NB4 (cell line): ENCODE data around the gene CEMIP.

Source experiments
- CTCF ChIP-seq: IDR thresholded peaks from one replicate; pipeline ENCODE4 v1.5.1; 2012; ENCODE audit warnings: low read depth, low read length
- POLR2A ChIP-seq: IDR thresholded peaks from 2 replicates; pipeline ENCODE4 v1.6.1; 2011; ENCODE audit warnings: mild to moderate bottlenecking; ENCODE audit not compliant: insufficient read length; ENCODE audit errors: extremely low read depth
- TF ChIP-seq, protein P1 (sequence below): IDR thresholded peaks from 2 replicates; pipeline ENCODE4 v1.6.1; 2011; ENCODE audit warnings: low read depth, low read length

- no peak for TF ChIP-seq POLR2A
- no peak for TF ChIP-seq CTCF
- TF ChIP-seq, protein P1, sequence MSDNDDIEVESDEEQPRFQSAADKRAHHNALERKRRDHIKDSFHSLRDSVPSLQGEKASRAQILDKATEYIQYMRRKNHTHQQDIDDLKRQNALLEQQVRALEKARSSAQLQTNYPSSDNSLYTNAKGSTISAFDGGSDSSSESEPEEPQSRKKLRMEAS, result no peak
Observed at GRCh38 chr15:80888846-80889245, 109.7 kb downstream of the CEMIP start.
